Mesenteric fat pad (tissue), 1 donor: ENCODE data around the gene TMEM132D. TPM values are rescaled to one million over a fixed set of nuclear protein-coding genes. Genes with fewer than 3 reads are reported as not detected.

Source experiments
- DNase-seq: peaks from one replicate; pipeline ENCODE4 v3.0.0-alpha.2; 2020; ENCODE audit warnings: low spot score
- total RNA-seq: library from RNA; stranded (reverse); fragmentation: NEBNext Ultra II Directional; extraction: Animal tissue kit (Norgen Biotek cat#: 25700); gene quantifications from one replicate; pipeline ENCODE4 v1.2.1, GENCODE V29; 2021
- donor health status: DM: yes; HTN: yes; CAD: no.

TMEM132D gene
- total RNA-seq, 1 donor from 2014 or later: not detected

DNA sequence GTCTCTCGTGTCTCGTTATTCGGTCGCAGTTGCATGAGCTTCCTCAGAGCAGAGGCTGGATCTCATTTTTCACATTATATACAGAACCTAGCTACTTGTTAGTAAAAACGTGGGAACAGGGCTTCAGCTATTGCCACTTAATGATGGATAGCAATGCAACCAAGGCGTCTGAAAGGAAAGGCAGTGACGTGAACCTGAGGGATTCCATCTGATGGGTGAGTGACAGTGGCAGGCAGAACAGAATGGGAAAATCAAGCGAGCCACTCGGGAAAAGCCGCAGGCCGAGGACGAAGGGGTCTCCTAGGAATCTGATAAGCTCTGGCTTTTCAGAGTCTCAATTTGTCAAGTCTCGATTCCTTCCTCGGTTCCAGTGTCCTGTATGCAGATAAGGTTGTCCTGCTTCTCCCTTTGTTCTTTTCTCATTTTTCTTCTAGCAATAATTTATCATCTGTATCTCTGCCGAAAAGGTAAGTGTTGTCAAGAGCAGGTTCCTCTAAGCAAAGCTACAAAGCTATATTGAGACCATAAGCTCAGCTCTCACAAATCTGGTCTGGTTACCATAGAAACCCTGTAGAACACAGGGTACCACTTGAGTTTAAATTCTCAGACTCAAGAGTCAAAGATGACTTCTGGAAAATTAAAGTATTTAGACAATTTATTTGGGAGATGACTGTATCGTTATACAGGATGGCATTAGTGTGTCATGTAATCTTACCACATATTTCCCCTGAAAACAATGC is 633.9 kb downstream of the TMEM132D start:
- DNase-seq: no peak

- DNase-seq: no peak
Observed at GRCh38 chr12:129258781-129259318, 645.0 kb downstream of the TMEM132D start.

DNA sequence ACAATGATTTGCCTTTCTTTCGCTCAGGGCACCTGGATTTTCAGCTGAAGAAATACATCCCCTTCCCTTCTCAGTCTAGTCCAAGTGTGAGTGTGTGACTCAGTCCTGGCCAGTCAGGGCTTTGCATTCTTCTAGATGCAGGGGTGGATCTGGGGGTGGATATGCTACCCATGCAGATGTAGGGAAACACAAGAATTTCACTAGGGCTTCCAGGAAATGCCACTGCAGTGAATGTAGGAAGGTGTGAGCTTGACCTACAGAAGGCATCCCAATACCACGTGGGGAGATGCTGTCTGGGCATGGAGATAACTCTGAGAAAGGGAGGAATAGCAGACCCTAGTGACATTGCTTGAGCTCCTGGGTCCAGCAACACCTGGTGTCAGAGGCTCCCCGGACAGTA is 646.3 kb downstream of the TMEM132D start:
- no peak for DNase-seq

DNA sequence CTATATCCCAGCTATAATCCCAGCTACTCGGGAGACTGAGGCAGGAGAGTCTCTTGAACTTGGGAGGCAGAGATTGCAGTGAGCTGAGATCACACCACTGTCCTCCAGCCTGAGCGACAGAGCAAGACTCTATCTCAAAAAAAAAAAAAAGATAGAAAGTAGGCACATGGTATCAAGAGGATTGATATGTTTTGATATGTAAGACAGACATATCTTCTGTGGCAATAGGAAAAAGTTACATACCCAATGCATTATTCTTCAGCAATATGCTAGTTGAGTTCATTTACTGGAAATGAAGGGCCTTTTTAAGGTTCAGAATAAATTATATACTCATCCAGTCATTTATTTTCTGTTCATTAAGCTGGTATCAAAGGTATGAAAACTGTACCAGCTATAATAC is 657.2 kb downstream of the TMEM132D start:
- DNase-seq: no peak

GRCh38 chr12:129245769-129246168 is 658.1 kb downstream of the TMEM132D start:
- DNase-seq: no peak

DNA sequence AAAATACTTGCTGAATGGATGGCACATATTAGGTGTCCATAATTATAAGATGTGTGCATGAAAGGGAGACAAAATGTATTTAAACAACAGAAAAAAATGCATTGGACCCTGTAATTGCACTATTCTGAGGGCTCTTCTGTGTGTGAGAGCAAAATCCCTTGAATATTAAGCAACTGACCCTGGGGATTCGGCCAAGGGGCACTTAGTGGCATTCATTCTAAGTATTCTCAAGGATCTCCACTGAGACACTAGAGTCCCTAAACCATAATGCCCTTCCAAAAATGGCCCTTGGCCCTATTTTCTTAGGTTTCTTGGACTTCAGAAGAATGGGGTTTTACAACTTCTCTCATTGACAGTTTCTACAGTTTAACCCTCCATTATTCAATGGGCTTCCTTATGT is 662.0 kb downstream of the TMEM132D start:
- DNase-seq: no peak

DNA sequence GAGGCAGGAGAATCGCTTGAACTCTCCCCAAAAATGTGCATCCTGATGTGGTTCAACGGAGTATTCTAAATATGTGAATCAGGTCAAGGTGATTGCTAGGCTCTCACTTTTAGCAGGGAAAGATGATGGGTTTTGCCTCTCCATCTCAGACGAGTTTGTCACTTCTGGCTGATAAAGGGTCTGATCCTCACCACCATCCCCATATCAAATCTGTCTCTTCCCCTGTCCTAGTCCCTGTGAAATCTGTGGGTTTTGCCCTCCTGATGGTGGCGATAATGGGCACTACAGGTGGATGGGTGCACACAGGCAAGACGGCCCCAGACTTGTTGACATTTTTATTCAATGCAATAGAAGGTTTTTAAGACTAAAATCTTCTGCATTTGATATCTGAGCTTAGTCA is 665.9 kb downstream of the TMEM132D start:
- no peak for DNase-seq

DNA sequence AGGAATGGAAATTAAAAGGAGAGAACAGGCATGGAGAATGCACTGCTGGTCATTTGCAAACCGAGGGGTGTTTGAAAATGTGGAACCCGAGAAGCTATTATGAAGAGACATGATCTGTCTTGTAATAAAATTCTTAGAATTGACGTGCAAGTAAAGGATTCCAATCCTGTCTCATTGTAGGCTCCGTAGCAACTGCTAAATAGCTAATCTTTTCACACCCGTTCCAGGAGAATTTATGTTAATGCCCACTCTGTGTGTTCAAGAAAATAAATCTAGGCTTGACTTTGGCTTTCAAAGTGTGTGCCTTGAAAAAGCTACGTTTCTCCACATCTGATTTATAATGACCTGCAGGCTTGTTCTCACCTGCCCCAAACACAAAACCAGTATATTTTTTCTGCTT is 669.6 kb downstream of the TMEM132D start:
- no peak for DNase-seq

GRCh38 chr12:129231491-129231890 is 672.3 kb downstream of the TMEM132D start:
- no peak for DNase-seq

DNA sequence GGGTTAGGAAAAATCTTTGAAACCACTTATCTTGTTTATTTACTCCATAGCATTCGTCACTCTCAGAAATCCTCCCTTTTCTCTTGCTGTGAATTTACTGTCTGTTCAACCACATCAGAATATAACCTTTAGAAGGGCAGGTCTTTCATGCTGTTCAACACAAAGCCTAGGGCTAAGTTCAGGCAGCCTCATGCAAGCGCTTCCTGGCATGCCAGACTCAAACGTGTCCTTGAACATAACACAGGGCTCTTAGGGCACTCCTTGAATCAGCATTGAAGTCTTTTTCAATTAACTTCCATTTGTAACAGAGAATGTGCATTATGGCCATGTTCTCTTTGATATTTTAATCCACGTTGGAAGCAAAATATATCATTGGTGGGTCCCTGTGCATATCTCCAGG is 672.8 kb downstream of the TMEM132D start:
- DNase-seq: no peak

DNA sequence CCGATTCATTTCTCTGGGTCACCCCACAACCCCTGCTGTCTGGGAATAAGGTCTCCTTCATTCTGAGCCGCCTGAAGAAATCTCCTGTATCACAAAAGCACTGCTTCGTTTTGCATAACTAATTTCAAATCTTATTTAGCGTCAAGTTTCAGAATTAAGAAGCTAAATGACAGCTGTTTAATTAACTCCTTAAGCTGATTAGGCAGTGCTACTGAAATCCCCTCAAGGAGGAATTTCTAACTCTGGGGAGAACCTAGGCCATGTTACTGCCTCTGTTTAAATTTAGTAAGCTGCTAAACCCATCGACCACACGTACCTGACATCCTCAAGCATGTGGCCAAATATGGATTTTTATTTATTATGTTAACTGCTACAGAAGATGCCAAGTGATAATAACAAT is 677.0 kb downstream of the TMEM132D start:
- no peak for DNase-seq

DNA sequence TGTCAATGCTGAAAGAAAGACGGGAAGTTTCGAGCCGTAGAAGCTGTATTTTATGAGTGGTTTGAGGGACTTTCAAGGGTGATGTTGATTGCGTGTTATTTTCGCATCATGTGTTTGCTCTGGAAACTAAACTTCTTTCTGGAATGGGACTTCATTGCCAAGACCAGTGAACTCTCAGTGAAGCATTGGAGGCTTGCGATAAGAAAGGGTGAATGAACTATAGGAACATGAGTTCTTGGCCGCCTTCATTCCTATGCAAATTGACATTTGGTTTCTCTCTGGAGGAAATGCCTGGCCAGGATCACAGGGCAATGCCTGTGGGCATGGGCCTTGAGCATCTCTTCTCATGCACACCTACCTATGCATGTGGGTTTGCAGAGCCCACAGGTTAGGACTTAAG is 677.8 kb downstream of the TMEM132D start:
- no peak for DNase-seq

GRCh38 chr12:129215556-129215955 is 688.3 kb downstream of the TMEM132D start:
- no peak for DNase-seq

GRCh38 chr12:129213551-129213950 is 690.3 kb downstream of the TMEM132D start:
- DNase-seq: no peak

DNA sequence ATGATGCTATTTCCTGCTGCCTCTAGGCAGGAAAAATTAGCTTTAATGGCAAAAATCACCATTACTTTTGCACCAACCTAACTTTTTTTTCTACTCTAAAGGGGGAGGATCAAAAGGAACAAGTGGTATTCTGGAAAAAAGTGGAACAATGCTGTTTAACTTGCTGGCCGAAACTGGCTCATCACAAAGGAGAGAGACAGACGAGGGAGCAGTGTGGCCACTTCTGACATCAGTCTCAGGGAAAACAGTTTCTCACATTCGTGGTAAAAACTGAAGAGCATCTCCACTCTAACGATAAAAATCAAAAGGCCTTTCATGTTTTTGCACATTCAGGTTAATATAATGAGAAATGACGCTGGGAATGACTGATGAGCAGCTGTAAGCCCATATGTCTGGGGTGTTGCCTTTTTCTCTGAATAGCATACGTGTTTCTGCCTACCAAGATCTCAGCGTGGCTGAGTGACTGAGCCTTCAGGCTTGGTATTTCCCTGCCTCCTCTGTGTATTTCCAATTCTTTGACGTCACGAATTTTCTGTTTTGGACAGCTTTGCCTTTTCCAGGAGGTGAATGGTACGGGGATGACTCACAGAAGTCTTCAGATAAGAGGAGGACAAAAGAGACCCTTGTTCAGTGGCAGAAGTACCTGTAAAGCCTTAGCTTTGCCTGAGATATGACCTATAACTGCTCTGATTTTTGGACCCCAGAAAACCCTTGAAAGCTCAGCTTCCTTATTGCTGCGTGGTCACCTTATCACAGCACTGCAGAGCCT is 691.8 kb downstream of the TMEM132D start:
- DNase-seq: no peak

DNA sequence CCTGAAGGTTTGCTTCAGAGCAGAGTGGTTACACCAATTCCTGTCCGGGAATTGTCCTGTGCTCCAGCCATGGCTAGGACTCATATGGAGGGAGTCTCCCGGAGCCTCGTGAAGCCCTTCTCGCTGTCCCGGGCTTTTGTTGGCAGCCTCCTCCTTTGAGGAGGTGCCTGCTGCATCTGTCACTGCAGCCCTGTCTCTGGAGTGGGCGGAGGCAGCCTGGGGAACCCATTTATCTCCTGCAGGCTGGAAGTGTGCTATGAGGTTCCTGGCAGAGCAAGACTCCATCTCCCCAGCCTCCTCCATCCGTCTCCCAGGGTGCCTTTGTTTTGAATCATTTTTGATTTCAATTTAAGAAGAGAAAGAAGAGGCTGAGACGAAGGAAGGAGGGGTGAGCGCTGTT is 695.3 kb downstream of the TMEM132D start:
- no peak for DNase-seq

DNA sequence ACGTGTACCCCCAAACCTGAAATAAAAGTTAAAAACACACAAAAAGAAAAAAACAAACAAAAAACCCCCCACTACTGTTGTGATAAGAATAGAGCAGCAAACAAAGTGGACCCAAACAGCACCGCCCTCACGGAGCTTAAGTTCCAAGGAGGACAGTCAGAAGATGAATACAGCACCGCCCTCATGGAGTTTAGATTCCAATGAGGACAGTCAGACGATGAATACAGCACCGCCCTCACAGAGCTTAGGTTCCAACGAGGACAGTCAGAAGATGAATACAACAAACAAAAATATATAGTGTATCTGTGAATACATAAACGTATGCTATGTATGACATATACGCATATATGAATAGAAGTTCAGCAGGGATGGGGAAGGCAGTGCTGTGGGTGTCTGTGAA is 696.7 kb downstream of the TMEM132D start:
- no peak for DNase-seq

DNA sequence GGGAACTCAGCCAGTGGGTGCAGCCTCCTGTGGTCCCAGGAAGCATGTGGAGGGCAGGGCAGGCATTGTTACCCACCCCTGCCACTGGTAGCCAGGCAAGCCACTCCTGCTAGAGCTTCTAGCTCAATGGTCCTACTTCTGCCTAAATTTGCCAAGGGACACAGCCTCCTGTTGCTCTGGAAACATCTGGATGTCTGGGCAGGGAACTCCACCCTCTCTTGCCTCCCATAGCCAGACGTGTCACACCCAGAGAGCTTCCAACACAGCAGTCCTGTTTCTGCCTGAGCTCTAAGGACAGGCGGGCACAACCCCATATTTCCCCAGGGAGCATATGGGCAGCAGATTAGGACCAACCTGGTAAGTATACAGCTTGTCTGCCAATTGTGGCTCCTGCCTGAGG is 700.4 kb downstream of the TMEM132D start:
- DNase-seq: no peak

DNA sequence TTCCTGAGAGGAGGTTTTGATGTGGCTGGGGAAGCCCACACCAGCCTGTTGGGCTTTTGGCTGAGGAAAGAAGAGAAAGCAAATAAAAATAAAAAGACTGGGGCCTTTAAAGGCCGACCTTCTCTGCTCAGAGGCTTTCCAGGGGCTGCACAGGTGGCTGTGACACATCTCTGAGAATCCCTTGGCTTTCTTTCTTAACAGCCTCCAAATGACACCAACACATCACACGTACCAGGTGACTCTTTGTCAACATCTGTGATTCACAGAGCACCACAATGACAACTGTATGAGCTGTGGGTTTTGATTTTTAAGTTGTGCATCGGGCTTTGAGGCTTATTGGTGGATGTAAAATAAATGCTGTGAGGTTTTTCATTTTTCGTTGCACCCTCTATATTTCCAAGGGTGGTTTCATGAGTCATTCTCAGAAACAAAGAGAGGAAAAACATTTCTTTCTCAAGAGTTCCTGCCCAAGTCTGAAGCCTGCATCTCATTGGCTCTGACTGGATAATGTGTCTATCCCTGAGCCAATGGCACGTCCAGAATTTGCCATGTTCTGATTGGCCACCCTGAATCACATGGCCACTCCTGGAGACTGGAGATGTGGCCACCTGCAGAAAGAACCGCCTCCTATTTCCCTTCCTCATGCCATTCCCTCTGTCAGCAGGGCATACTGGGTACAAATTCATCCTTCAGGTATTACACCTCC is 701.6 kb downstream of the TMEM132D start:
- no peak for DNase-seq

GRCh38 chr12:129201029-129201428 is 702.8 kb downstream of the TMEM132D start:
- DNase-seq: no peak

- no peak for DNase-seq
Observed at GRCh38 chr12:129200576-129200975, 703.2 kb downstream of the TMEM132D start.

DNA sequence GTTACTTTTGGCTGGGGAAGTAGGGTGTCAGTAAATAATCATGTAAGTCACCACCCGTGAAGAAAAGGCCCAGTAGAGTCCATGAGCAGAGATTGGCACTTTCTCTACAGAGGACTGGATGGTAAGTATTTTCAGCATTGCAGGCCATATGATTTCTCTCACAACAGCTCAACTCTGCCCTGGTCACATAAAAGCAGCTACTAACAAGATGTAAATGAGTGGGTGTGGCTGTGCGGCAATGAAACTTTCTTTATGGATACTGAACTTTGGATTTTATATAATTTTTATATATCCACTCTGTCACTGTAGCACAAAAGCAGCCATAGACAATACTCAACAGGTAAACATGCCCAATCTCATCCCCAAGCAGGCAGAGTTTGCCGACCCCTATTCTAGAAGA is 706.9 kb downstream of the TMEM132D start:
- no peak for DNase-seq
